ENCODE results near the gene SLC5A12.

Gene SLC5A12, protein sequence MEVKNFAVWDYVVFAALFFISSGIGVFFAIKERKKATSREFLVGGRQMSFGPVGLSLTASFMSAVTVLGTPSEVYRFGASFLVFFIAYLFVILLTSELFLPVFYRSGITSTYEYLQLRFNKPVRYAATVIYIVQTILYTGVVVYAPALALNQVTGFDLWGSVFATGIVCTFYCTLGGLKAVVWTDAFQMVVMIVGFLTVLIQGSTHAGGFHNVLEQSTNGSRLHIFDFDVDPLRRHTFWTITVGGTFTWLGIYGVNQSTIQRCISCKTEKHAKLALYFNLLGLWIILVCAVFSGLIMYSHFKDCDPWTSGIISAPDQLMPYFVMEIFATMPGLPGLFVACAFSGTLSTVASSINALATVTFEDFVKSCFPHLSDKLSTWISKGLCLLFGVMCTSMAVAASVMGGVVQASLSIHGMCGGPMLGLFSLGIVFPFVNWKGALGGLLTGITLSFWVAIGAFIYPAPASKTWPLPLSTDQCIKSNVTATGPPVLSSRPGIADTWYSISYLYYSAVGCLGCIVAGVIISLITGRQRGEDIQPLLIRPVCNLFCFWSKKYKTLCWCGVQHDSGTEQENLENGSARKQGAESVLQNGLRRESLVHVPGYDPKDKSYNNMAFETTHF

DNA sequence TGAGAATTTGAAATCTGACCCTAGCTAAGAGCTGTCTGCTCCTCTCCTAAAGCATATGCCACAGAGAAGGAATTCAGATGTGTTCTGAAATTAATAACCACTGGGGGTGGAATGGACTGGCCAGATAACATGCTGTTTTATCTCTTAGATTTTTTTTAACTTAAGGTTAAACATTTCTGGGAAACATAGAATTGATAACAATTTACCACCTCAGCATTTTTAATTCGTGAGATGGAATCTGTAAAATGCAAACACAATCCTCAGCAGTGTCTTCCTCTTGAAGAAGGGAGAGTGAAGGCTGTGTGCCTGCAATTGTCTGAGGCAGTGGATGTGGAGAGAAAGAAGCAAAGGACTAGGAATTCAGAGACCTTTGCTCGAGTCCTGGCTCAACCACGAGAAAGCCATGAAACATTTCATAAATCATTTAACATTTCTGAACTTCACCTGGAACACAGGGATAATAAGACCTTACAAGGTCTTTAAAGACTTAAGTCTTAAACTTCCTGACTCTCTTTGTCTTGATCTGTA is at the start of gene SLC5A12:
Gene SLC5A12, minus strand, starts transcription at position 113 of the 528 bp plus-strand sequence. CDS start 346 bp downstream, outside the sequence.
- no peak for DNase-seq

DNA sequence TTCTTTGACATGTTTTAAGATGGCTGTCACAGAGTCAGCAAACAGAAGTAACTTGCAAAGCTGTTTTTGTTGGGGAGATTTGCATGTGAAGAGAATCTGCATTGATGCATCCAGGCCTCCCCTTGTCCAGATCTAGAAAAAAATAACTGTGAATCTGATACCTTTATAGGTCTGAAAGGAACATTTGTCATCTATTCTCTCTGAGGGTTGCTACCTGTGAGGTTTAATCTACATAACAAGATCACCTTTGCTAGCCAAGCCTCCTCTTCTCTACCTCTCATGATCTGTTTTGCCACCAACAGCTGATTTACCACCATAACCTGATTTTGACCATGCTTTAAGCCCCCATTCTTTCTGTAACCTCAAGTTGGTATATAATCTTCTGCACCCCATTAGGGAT is 47.2 kb upstream of the SLC5A12 start:
- DNase-seq, result no peak

DNA sequence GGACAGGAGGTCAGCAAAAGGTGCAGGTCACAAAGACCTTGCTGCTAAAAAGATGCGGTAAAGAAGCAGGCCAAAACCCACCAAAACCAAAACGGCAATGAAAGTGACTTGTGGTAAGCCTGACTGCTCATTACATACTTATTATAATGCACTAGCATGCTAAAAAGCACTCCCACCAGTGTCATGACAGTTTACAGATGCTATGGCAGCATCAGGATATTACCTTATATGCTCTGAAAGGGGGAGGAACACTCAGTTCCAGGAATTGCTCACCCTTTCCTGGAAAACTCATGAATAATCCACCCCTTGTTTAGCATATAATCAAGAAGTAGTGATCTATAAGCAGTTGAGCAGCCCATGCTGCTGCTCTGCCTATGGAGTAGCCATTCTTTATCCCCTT is 45.2 kb upstream of the SLC5A12 start:
- no peak for DNase-seq

DNA sequence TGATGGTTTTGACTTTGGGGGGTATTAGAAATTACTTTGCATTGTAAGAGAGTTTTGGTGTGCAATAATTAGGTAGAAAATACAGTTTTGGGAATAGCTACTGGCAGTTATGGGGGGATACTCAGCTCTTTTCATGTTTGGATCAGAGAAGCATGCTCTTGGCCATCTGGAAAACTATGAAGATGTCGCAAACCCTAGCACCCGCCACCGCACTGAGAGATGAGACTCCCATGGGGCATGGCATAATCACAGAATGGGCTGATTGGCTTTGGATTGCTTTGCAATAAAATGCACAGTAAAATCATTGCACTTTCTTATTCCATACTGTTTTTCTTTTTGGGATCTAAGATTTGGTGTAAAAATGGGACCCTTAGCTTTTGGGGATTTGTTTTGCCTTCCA is 43.5 kb upstream of the SLC5A12 start:
- no peak for DNase-seq

DNA sequence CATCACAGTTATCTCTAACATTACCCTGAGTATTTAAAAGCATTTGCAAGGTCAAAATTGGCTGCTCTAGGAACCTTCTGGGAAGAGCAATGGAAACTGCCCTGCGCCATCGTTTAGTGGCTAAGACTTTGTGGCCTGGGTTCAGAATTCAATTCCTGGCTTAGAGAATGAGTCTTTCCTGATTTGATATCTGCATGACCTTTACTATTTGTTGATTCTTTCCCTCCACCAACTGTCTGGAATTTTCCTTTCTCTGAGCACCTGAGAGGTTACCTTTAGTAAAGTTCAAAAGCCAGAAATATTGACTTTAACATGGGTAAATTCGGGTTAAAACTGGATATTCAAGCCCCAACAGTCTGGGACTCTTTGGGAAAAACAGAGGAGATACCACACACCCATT is 43.0 kb upstream of the SLC5A12 start:
- DNase-seq, result no peak

DNA sequence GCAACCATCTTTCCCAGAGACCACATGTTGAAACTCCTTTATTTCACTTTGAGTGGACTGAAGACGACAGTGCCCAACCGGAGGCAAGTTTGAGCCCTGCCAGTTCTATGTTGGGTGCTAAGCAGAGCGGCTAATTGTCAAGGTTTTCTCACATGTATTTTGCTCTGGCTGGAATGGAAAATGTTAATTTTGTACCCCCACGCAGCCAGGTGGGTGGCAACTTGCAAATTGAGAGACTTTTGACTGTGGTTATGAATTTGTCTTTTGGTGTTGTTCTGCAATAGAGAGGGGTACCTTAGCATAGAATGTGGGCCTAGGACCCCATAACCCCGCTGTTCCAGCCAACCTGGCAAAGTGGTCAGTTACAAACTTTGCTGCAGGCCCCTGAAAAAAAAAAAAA is 42.5 kb upstream of the SLC5A12 start:
- no peak for DNase-seq

DNA sequence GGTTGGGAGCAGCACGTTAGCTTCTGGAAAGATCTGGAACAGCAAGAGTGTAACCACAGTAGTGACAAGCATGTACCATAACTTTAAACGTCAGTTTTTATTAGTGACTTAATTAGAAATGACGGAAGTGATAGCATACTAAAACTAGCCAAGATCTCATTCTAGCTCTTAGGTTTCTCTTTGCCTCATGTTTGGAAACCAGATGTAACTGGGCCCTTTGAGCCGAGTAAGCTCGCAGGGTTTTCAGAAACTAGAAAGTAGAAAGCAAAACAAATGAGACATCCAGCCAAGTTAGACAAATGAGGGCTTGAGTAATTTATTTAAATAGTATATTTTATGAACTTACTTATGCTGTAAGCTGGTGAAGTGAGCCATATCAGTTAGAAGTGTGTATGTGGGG is 40.2 kb upstream of the SLC5A12 start:
- DNase-seq, result no peak

DNA sequence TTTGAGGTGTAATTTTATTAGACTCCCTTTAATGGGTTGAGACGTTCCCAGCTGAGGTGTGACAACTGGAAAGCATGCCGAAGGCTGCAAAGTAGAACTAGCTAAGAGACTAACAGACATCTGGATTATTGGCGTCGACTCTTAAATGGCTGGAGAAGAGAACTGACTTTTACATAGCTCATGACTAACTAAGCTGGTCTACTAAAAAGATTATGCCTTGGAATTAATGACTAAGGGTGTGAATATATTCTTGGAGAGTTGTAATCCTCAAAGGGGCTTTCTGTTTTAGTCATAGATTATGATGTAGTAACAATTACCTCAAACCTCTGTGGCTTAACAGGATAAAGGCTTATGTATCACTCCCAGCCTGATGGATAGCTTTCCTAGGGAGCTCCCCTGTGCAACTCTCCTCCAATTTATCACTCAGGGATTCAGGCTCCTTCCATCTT is 39.5 kb upstream of the SLC5A12 start:
- DNase-seq, result no peak

DNA sequence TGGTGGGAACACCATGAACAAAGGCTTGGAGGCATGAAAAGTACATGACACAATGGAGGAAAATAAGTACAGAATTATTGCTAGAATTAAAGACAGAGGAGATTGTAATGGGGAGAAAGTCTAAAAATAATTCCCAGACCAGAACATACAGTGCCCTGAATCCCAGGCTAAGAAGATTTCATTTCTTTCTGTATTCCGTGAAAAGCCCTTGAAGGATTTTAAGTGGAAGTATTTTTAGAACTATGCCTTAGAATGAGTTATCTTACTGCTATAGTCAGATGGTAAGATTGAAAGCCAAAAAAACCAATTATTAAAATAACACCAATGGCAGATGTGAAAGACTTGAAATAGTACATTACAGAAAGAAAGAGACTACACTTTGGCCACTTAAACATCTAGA is 36.1 kb upstream of the SLC5A12 start:
- DNase-seq, result no peak

DNA sequence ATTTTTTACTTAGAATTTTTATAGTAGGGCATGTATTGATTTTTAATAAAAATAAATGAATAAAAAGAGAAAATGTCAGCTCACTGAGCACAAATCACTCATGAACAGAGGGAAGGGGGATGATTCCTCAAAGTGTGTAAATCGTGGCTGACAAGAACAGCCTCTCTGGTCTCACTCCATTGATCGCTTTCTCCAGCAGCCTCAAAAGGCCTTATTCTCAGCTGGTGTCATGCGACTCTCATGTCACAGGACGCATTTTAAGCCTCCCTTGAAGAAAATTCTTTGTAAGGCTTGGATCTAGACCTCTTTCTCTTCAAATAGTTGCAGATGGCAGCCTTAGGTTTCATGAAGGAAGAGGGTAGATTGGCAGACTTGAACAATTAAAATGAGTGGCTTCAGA is 33.9 kb upstream of the SLC5A12 start:
- no peak for DNase-seq

DNA sequence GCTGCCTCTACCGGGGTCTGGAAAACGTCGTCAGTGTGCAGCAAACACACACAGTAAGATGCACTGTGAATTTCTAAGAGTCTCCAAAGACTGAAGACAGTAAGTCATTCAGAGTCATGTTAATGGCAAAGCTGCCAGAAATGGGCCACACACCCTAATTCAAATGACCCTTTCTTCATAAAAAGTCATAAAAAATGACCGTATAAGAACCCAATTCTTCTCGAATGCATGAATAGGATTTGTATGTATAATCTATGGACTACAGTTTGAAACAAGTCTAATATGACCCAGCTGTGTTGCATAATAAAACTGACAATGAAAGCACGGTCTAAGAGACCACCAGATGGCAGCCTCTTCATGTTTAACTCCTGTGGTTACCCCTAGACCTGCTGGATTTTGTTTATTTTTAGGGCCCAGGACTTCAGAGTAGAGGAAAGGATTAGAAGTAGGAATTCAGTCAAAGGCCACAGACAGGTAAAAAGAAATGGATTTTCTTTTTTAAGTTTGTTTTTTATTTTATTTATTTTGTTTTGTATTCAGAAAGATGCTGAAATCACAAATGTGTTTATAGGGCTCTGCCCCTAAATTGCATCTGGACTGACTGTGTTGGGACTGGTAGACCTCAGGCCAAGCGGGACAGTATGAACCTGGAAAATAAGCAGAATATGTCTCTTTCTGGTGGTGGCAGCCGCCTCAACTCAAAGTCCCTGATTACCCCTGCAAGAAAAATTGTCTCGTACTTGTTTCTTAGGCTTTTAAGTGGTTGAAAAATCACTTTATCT is 32.1 kb upstream of the SLC5A12 start:
- DNase-seq, result no peak

DNA sequence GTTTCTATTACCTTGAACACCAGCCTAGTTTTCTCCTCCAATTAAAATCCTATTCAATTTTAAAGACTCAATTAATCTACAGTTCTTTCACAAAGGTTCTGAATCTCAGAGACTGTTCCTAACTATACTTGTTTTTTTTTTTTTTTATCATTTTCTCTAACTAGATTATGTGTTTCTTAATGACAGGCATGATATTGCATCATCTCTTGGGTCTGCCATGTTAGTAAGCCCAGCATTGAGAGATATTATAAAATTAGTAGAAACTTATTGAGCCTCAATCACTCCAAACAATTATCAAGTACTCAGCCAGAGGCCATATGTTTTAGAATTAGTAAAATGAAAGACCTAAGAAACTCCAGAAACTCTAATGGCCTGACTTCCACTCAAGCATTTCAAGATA is 28.1 kb upstream of the SLC5A12 start:
- DNase-seq, result no peak

DNA sequence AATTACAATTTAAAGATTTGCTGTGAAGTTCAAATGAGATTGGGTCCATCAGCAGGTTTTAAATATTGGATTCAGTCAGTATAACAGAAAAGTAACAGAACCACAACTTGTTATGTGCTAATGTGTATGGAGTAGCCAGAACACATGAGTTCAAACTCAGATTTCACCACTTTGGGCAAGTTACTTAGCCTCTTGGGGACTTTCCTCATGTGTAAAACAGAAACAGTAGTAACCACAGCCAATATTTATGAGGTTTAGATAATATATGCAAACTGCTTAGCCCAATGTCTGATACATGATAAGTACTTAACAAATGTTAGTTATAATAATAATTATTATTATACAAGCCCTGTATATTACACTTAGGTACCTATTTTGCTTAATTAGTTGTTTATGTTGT is 21.8 kb upstream of the SLC5A12 start:
- no peak for DNase-seq

DNA sequence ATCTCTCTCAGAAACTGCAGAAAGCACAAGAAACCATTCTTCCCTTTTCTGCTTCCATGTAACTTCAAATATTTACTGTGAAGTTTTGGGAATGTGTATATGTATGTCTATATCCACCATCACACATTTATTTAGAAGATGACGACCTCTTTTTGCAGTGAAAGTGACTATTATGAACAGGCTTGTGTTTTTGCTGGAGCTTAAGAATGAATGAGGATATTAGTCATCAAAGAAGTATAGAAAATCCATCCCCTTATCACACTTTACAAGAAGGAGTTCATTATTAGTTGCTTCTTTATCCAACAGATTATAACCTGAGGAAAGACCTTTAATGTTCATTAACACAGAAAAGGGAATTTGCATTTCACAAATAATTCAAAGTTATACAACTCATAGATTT is 21.1 kb upstream of the SLC5A12 start:
- DNase-seq, result no peak

DNA sequence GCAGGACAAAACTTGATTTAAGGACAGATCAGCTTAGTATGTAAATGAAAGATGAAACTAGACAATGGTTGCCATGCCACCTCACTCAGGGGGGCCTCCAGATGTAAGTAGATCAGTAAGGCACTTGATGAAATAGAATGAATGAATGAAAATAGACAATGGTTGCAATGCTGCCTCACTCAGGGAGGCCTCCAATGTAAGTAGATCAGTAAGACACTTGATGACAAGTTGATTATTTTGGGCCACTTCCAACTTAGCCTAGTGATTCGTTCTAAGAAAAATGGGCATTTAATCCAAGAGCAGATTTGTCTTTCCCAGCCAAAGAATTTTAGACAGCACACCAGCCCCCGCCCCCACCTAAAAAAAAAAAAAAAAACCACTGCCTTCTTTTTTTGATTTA is 19.2 kb upstream of the SLC5A12 start:
- DNase-seq, result no peak

DNA sequence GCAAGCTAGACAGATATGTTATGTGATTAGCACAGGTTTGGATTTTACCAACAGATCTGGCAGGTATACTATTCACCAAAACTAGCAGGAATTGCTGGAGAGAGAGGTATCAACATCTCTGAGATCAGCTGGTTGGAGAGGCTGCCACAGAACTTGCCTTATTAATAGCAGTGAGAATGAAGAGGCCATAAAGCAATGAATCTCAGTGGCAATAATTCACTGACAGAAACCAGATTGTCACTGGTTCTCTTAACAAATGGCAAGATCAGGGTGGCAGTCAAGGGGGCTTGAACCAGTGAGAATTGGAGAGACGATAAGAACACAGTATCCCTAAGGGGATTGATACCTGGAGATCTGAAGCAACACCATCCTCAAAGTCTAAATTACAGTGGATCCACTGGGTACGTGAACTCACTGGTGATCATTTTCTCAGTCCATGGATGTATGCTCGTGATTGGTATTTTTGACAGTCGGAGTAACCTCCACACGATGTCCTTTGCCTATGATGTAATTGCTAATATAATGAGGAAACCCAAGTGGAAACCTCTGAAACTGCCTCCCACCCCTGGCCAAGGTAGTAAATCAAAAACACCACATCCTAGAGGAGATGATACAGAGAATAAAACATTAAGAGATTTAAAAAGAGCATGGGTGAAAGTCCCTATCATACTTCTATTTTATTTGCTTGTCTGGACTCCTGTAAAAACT is 17.7 kb upstream of the SLC5A12 start:
- no peak for DNase-seq

DNA sequence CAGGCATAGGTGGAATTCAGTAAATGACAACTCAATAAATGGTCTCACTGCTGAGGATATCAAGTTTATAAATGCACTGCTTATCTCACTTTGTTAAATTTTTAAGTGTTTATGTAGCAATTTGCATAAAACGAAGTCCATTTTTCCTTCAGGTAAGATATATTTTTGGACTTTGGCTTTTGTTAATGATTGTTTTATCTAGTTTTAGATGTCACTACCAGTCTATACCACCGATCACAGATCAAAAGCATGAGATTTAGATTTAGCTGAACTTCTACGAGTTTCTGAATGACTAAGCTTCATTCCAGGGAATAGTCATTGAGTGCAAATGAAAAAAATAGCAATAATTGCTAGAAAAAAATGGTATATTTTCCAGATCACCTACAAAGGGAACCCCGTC is 12.8 kb upstream of the SLC5A12 start:
- DNase-seq, result no peak

DNA sequence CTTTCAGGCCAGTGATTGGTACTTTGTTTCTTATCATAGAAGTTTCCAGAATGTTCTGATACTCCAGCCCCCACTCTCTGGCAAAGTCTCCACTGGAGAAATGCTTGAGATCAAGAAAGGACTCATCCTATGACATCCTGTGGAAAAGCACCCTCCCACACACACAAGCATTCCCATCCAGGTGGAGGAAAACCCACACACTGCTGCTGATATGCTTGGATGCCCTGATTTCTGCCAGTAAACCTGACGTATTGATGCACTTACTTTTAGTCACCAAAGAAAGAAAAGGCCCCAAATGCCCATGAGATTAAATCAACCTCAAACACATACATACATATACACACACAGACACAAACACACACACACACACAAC is 9.2 kb upstream of the SLC5A12 start:
- no peak for DNase-seq

DNA sequence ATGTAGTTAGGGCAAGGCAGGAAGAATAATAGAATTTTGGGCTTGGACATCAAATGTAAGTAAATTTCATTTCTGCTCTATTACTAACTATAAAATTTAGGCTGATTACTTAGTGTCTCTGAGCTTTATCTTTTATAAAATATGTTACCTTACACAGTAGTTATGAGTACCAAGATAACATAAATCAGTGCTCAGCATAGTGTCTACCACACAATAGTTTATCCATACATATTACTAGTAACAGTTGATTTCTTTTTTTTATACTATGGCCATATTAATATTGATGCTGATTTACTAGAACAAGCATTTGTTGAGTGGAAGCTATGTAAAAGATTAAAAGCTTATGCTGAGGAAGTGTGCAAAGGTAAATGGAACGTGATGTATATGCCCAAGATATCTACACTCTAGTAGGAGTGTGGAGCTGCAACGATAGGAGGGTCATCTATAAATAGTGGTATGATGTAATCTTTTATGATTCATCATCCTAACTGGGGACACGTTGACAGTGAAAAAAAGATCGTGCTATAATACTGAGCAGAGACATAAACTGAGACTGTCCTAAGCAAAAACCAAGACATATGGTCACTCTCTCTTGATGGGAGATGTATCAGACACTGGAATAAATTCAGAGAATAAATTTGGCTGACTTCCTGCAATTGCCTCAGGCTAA is 8.7 kb upstream of the SLC5A12 start:
- no peak for DNase-seq

DNA sequence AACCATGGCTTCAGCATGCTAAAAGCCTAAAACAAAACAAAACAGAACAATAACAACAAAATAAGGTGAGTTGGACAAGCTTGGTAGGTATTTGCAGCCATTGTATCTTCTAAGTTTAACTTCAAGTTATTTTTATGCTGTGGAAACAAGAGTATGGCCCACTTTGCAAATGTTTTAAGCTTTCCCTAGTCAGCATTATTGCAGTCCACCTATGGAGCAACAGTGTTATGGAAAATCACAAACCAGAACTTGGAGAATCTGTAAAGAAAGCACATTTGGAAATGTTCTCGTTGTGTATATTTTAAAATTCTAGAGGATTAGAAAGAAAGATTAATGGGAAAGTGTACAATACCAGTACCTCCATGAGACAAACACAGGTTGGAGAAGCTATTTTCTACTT is 7.4 kb upstream of the SLC5A12 start:
- no peak for DNase-seq

DNA sequence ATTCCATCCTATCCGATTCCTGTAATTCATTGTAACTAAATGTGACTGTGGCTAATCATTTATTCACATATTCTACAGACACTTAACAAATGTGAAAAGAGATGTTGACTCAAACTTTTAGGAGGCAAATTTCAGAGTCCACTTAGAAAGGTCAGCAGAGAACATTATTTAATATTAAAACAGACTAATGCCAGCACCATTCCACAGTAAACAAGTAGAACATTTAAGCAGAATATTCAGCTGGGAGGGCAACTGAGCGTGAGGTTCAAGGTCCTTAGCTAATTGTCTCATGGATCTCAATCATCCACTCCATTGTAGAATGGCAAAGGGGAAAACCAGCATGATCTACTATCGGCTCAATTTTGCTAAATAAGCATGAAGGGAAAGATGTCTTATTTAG is 5.1 kb upstream of the SLC5A12 start:
- DNase-seq, result no peak

DNA sequence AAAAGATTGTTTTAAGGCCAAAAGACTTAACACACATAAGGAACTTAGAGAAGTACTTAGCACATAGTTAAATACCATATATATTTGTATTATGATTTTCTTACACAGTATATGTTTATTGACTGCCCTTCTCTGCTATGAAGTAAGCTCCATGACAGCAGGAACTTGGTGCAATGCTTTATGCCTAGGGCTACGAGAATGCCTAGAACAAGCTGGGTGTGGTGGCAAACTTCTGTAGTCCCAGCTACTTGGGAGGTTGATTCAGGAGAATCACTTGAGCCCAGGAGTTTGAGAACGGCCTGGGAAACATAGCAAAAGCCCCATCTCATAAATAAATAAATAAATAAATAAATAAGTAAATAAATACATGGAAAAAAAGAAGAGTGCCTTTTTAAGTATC is 1.9 kb downstream of the SLC5A12 start:
- DNase-seq, result no peak

All from NCI-H1436 treated with DMSO at 0.1 percent for 48 hours (cell line).